GM10248 (cell line): ENCODE data around the gene MARK1.

ENCODE experiments used
- CTCF ChIA-PET: fragments of 300-600 bp; sonication (Branson Sonifier 250); formaldehyde crosslinking; extraction: SDS; loops from one replicate; lab custom pipeline; 2021; ENCODE audit warnings: antibody characterized with exemption; lab: Yijun Ruan, JAX
- POLR2A ChIA-PET: fragments of 350-650 bp; sonication (Branson Sonifier 250); formaldehyde crosslinking; extraction: SDS; loops from one replicate; lab custom pipeline; 2020; ENCODE audit warnings: antibody characterized with exemption; lab: Yijun Ruan, JAX
- DNase-seq: peaks from one replicate; pipeline ENCODE4 v3.0.0; 2012; ENCODE audit errors: extremely low spot score
- TF ChIP-seq, protein P1 (sequence below): IDR thresholded peaks from 2 replicates; pipeline ENCODE4 v1.5.1; 2012; ENCODE audit warnings: mild to moderate bottlenecking, low read depth; ENCODE audit errors: extremely low read depth, missing control alignments, control extremely low read depth

The MARK1 gene

DNA sequence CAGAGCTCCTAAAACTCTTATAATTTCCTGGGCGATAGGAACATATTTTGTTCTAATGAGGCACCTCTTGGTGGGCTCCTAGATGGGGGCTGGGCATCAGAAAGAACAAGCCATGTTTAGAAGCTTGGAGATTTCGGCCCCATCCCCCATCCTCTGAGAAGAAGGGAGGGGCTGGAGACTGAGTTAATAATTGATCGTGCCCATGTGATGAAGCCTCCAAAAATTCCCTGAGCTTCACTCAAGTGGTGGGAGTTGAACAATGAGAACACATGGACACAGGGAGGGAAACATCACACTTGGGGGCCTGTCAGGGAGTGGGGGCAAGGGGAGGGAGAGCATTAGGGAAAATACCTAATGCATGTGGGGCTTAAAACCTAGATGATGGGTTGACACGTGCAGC lies 180.3 kb downstream of the MARK1 start:
- CTCF ChIA-PET: interaction anchor here (1.1 kb wide), 1 partner anchor 25 kb away, joined by 3 read pairs; no protein-coding TSS in a partner anchor

DNA sequence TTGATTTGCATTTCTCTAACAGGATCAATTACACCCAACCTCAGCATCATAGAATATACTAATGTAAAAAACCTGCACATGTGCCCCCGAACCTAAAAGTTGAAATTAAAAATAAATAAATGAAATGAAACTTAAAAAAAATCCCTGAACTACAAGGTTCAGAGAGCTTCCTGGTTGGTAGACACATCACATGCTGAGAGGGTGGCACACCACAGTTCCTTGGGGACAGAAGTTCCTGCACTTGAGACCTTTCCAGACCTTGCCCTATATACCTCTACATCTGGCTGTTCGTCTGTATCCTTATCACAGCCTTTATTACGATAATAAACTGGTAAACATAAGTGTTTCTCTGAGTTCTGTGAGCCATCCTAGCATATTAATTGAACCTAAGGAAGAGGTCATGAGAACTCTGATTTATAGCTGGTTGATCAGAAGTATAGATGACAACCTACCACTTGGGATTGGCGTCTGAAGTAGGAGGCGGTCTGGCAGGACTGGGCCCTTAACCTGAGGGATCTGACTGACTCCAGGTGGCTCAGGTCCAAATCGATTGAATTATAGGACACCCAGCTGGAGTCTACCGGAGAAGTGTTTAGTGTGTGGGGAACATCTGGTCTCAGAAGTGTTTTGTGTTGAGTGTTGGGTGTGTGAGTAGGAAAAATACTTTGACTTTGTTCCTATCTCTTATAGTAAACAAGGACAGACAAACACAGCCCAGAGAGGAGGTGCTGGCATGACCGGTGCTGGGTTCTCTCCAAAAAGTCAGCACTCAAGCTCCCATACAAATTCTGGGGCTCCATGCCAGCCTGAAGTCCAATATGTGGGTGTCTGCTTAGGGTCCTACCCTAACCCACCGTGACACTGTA lies 181.2 kb downstream of the MARK1 start:
- DNase-seq: no peak
- POLR2A ChIA-PET: no interaction called here
- TF ChIP-seq, protein P1, sequence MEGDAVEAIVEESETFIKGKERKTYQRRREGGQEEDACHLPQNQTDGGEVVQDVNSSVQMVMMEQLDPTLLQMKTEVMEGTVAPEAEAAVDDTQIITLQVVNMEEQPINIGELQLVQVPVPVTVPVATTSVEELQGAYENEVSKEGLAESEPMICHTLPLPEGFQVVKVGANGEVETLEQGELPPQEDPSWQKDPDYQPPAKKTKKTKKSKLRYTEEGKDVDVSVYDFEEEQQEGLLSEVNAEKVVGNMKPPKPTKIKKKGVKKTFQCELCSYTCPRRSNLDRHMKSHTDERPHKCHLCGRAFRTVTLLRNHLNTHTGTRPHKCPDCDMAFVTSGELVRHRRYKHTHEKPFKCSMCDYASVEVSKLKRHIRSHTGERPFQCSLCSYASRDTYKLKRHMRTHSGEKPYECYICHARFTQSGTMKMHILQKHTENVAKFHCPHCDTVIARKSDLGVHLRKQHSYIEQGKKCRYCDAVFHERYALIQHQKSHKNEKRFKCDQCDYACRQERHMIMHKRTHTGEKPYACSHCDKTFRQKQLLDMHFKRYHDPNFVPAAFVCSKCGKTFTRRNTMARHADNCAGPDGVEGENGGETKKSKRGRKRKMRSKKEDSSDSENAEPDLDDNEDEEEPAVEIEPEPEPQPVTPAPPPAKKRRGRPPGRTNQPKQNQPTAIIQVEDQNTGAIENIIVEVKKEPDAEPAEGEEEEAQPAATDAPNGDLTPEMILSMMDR: no peak
- CTCF ChIA-PET: interaction anchor here (0.7 to 1.0 kb wide), 3 partner anchors 11 to 60 kb away, joined by 3 read pairs; no protein-coding TSS in a partner anchor

More for the DNA sequence above, 180.3 kb downstream of the MARK1 start:
- TF ChIP-seq, protein P1: no peak
- DNase-seq: no peak
- POLR2A ChIA-PET: no interaction called here

DNA sequence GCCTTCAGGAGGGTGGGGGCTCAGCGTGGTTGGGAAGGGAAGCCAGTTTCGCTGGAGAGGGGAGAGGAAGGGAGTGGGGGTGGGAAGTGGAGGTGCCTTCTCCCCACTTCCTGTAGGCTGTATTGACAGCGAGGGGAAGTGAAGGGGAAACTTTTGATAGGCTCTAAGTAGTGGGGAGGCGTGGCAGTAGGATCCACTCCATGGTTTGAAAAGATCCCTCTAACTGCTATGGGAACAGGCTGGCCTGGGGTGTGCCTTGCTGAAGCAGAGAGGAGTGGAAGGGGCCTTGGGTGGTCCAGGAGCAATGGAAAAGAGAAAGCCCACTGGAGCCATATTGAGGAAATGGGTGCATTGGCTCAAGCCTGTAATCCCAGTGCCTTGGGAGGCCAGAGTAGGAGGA lies 182.4 kb downstream of the MARK1 start:
- ChIA-PET CTCF (interaction anchor here (1.0 to 1.5 kb wide), 2 partner anchors 24 to 59 kb away, joined by 3 to 4 read pairs; no protein-coding TSS in a partner anchor), POLR2A (no interaction called here)
- TF ChIP-seq, protein P1: no peak
- DNase-seq: no peak

DNA sequence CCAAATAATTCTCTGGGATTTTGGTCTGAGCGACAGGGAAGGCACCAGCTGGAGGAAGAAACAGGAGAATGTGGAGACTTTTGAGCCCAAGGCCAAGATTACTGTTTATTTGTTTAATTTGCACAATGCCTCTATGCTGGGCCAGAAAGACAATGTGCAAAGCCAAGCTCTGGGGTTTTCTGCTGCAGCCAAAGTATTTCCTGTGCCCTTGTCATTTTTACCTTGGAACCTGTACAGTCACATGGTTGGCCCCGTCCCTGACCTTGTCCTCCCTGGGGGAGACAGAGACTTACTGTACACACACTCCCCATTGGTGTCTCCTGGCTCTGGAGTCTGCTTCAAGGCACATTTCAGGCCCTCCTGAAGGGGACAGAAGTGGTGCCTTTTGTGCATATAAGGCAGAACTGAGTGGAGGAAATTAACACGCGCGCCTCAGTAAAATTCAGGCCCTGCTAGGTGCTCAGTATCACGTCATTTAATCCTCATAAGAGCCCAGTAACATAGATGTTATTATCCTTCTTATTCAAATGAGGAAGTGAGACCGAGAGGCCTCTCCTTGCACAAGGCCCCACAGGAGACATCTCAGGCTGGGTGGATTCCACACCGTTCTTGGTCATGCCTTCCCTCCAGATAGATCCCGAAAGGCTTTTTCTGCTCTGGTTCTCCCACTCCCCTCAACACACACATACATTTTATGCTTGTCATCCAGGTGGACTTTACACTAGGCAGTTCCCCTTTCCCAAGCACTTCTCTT lies 183.3 kb downstream of the MARK1 start:
- peak; percentile 44 for DNase-seq
- POLR2A ChIA-PET: no interaction called here
- TF ChIP-seq, protein P1: no peak
- CTCF ChIA-PET: interaction anchor here (1.5 kb wide), 1 partner anchor 23 kb away, joined by 4 read pairs; no protein-coding TSS in a partner anchor
